GDM1 (cell line): ENCODE results near the gene PARPBP.
"Not testable (repeated sequence)": the region's sequence is repeated elsewhere in the genome, so short reads cannot be mapped to it uniquely, and the experiment has no call there.

Experiments
- DNase-seq: peaks from one replicate; lab custom pipeline; 2025; lab: John Stamatoyannopoulos, UW

The PARPBP gene

DNA sequence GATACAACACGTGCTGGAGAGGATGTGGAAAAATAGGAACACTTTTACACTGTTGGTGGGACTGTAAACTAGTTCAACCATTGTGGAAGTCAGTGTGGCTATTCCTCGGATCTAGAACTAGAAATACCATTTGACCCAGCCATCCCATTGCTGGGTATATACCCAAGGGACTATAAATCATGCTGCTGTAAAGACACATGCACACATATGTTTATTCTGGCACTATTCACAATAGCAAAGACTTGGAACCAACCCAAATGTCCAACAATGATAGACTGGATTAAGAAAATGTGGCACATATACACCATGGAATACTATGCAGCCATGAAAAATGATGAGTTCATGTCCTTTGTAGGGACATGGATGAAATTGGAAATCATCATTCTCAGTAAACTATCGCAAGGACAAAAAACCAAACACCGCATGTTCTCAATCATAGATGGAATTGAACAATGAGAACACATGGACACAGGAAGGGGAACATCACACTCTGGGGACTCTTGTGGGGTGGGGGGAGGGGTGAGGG is 27.1 kb downstream of the PARPBP start:
- not testable (repeated sequence) for DNase-seq

DNA sequence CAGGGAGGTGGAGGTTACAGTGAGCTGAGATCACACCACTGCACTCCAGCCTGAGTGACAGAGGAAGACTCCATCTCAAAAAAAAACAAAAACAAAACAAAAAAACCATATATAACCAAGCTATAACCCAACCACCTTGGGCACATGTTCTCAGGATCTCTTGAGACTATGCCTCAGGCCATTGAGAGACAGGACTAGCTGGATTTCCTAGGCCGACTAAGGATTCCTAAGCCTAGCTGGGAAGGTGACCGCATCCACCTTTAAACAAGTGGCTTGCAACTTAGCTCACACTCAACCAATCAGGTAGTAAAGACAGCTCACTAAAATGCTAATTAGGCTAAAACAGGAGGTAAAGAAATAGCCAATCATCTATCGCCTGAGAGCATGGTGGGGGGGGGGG is 35.2 kb downstream of the PARPBP start:
- DNase-seq: not testable (repeated sequence)

DNA sequence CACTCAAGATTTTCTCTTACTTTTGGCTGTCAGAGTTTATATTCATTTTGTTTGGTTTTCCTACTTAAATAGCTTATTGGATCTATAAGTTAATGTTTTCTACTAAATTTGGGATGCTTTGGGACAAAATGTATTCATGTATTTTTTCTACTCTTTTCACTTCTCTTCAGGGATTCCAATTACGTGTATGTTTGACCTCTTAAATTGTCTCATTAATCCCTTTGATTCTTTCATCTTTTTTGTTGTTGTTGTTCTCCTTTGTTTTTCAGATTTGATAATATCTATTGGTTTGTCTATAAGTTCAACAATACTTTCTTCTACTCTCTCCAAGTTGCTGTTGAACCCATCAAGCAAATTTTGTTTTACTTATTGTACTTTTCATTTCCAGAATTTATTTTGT is 43.4 kb downstream of the PARPBP start:
- DNase-seq: no peak

DNA sequence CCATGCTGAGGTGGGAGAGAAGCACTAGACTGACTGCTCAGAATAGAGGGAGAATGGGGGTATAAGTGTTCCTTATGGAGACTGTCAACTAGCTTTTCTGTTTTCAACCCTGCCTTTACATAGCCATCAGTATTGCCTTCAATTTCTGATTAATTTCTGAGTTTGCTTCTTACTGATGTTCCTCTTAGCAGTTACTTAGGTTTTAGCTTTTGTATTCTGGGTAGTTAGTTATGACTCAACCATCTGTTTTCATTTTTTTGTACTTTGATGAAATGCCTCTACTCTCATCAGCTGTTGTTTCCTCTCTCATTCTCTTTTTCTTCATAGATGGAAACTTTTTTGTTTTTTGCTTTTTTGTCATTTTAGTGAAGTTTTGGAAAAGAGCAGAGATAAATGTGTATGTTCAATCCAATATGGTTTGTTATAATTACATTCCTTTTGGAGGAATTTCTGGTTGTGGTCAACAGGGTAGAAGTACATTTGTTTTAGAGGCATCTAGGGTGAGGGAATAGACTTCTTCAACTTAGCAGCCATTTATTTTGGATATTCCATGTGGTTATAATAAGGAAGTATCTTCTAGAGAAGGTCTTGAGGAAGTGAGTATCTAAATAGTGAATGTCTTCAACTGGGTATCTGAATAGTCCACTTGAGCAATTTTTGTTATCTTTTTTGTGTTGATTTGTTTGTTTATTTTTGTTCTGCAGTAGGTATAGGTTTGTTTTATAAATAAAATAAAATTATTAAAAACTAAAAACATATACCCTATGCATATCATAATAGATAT is 48.0 kb downstream of the PARPBP start:
- DNase-seq: no peak

DNA sequence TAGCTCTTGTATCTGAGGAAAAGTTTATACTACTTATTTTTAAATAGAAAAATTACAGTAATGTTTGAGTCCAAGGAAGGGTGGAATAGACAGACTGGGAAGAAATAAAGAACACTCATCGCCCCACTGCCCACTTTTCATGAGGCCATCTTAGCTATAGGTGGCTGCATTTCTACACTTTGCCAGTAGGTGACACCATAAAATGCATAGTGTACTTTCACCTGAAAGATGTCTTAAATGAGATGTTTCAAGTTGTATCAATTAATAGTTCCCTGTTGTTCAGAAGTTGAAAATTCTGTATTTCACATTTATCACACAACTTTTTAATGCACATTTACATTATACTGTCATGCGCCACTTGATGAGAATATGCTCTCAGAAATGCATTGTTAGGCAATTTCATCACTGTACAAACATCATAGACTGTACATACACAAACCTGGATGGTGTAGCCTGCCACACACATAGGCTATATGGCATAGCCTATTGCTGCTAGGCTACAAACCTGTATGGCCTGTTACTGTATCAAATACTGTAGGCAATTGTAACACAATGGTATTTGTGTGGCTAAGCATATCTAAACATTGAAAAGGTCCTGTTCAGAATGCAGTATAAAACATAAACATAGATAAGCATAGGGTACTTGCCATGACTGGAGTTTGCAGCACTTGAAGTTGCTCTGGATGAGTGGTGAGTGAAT is 50.1 kb downstream of the PARPBP start:
- DNase-seq: peak; percentile 7

DNA sequence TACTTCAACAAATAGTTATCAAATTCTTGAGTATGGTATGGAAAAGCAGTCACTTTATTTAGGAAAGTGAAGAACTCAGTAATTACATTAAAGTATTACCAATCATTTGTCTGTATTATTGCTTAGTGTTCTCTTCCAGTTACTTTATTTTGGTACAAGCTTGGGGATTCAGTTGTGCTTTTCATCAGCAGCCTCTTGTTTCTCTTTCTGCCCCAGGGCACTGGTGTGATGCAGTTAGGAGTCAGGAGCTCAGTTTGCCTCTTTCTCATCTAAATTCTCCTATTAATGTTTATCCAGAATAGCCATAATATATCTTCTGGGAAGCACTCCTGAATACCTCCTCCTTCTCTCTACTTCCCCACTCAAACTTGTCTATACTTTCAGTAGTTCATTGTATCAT is 52.0 kb downstream of the PARPBP start:
- DNase-seq: no peak

DNA sequence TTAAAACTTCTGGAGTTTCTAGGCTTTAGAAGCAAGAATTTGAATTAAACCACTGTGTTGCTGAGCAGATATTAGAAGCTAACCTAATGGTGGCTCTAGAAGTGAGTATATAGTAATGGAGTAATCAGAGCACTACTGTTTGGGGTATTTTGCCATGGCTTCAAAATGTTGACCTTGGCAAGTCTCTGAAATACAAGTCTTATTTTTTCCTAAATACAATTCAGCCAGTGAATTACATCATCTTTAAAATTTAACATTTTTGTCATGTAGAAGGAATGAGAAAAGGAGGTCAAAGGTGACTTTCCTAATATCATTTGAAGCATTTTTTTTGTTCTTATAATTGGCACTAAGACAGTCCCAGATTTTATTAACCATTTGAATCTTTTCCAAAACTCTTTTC is 52.5 kb downstream of the PARPBP start:
- DNase-seq: no peak

DNA sequence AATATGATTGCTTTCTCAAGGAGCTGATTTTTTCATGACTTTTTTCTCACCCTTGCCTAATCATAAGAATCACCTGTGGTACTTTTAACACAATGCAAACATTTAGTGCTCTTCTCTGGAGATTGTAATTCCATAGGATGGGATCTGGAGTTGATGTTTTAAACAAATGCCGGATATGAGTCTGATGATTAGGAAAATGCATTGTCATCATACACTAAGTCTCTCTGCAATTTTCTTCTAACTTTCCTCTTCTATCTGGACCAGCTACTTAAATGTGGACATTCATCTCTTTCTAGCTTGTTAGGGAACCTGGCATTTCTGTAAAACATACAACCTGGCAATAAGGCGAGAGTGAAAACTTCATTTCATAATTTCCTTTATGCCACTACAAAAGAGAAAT is 54.1 kb downstream of the PARPBP start:
- no peak for DNase-seq

DNA sequence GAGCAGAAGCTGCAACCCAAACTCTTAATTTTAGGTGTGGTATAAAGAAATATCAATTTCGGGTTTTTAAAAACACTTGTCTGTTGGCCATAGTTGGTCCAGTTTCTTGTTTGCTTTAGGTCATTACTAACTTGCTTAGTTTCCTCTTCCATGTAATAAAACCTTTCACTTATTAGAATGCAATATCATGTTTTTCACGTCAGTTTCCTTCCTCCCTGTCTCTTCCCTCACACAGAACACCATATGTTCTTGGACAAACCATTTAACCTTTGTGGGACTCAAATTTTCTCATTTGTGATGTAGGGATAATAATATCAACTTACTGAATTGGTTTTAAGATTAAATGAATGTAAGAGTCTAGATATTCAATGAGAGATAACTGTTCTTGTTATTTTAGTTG is 54.8 kb downstream of the PARPBP start:
- DNase-seq: no peak

DNA sequence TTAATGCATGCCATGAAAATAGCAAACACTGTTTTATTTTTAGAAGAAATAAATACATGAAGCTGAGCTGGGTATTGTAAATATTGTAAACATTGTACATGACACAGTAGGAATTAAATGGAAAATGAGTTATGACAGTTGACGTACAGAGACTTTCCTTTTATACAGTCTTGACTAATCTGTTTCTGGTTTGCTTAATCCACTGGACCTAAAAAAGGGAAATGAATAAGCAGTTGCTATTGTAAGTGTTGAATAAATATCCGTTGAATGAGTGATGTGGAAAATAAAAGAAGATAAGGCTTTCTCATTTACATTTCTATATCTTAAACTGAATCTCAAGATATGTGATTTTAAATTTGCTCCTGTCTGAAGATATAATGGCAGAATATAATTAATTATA is 62.7 kb downstream of the PARPBP start:
- no peak for DNase-seq

DNA sequence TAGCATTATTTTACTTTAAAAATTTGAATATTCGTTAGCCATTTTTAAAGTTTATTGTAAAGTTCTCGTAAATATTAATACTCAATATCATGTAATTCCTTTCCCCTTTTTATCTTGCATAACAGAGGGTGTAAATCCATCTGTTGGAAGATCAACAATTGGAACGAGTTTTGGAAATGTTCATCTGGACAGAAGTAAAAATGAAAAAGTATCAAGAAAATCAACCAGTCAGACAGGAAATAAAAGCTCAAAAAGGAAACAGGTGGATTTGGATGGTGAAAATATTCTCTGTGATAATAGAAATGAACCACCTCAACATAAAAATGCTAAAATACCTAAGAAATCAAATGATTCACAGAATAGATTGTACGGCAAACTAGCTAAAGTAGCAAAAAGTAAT is 75.8 kb downstream of the PARPBP start:
- DNase-seq: no peak

DNA sequence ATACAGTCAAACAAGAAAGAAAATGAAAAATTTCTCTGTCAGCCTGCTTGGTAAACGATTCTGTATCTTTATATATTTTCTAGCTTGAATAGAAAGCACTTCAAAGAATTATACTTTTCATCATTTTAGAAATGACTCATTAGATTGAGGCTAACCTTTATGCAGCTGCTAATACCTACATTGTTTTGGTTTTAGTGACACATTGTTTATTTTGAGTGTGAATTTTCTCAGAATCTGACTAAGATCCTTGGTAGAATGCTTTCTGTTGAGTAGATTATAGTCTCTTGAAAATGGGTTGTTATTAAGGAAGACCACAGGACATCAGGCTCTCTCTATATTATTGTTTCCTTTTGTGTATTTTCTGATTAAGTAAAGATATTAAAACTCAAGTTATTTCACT is 77.8 kb downstream of the PARPBP start, which contains the start of gene PMCH:
TSS of gene PMCH (minus strand) at position 45 of the 400 bp plus-strand sequence. CDS start 63 bp downstream, outside the sequence.
- DNase-seq: no peak

DNA sequence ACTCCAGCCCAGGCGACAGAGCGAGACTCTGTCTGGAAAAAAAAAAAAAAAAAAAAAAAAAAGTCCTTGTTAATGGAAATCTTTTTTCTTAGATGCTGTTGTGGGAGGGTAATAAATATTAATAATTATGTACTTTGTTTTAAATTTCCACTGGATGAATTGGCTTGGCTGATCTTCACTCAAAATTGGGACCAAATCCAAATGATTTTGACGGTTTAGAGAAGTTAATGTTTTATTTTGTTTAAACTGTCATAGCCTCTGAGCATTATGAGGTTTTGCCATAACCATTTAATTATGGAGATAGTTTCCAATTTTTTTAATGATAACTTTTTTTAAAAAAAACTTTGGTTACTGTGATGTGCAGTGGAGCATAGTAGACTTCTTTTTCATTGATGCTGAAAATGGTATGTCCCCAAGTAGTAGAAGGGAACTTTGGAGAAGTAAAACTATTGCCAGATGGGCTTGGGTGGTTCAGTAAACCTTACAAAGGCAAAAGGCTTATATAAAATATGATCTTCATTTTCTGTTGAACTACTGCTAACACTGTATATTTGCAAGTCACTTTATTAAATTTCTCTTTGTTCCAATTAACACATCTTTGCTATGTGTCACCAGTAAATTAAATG is 81.6 kb downstream of the PARPBP start:
- DNase-seq: no peak

DNA sequence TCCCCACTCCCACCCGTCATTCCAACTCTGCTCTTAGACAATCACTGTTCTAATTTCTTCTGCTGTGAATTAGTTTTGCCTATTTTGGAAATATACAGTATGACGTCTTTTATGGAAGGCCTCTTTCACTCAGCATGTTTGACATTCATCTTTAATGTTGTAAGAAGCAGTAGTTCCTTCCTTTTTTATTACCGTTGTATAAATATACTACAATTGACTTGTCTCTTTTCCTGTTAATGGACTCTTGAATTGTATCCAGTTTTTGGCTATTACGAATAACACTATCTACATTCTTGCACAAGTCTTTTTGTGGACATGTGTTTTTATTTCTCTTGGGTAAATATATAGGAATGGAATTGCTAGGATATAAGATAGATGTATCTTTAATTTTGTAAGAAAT is 82.6 kb downstream of the PARPBP start:
- DNase-seq: no peak

DNA sequence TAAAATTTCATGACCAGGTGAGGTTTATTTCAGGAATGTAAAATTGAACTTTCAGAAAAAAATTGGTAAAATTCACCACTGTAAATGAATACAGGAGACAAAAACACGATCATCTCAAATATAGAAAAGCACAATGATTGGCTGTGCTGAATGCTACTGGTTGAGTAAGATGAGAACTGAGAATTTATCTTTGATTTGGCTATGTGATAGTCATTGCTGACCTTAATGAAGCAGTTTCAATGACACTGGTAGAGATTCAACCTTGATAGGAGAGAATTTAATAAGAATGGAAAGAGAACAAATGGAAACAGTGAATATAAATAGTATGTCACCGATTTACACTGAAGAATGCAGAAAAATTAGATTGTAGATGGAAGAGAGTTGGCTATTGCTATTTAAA is 84.0 kb downstream of the PARPBP start:
- no peak for DNase-seq

DNA sequence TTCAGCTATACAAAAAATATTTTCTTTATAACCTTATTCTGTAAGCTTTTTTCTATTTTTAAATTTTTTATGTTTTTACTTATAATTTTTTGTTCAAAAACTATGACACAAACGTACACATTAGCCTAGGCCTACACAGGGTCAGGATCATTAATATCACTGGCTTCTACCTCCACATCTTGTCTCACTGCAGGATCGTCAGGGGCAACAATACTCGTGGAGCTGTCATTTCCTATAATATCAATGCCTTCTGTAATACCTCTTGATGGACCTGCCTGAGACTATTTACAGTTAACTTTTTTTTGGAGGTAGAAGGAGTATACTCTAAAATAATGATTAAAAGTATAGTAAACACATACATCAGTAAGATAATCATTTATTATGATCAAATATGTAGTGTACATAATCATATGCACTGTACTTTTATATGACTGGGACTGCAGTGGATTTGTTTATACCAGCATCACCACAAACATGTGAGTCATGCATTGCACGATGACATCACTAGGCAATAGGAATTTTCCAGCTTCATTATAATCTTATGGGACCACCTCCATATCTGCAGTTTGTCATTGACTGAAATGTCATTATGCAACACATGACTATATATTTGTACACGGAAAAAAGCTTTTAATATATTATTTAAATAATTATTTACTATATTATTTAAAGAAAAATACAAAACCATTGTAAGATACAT is 96.2 kb downstream of the PARPBP start:
- DNase-seq: no peak

DNA sequence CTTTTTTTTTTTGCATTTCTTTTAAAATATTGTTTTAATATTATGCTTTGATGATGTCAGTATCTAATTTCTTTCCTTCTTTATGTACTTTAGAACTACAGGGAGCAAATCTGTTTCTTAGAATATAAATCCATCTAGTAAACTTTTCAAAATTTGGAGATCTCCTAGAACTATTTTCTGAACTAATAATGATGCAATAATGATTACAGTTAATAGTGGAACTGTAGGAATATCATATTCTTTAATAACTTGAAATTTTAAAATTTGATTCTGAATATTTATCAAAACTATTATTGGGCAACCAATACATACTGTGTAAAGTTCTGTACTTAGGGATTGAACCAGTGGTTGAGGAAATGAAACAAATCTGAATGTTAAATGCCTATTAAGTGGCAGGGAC is 100.8 kb downstream of the PARPBP start:
- no peak for DNase-seq

DNA sequence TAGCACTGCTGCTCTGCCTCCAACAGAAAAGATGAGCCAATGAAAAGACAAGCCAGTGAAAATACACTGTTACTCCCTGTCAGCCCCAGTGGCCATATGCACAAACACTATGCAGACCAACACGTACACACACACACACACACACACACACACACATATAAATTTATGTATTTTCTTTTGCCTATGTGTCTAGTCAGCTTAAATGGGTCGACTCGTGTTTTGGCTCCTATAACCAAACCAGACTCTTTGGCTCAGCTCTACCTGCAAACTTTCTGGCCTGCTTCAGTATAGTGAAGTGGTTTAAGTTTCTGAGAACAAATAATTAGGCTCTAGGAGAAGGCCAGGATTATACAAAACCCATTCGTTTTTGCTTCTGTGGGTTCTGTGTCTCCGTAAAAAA is 108.0 kb downstream of the PARPBP start:
- DNase-seq: no peak

DNA sequence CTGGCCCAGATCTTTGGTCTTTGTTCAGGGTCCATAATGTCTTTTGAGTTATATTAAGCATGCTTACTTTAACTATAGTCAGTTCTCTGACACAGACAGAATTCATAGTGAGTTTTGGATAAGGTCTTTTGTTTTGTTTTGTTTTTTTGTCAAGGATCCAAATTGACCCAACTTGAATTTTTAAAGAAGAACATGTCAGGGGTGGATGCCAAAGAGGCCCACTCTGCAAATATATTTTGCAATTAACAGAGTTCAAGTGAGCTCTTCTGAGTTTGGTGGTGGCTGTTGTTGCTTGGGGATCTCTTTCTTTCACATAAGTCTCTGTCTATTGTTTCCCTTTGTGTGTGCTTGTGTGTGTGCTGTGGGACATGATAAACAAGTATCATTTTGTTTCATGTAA is 112.1 kb downstream of the PARPBP start:
- no peak for DNase-seq

DNA sequence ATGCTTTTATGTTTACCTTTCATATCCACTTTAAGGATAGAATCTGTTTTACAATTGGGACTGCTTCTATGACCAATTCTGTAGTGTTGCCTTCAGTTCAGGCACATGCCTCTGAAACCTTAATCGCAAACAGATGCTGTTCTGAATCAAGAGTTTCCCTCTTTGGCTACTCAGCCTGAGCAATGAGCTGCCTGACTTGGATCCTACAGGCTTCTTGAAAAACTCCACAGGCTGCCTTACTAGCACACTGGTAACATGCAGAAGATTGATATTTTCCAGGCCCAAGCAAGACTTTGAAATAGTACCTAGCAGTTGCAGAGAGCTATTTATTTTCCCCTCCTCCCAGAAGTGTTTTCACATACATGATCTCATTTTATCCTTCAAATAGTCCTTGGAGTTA is 112.5 kb downstream of the PARPBP start:
- DNase-seq: no peak

DNA sequence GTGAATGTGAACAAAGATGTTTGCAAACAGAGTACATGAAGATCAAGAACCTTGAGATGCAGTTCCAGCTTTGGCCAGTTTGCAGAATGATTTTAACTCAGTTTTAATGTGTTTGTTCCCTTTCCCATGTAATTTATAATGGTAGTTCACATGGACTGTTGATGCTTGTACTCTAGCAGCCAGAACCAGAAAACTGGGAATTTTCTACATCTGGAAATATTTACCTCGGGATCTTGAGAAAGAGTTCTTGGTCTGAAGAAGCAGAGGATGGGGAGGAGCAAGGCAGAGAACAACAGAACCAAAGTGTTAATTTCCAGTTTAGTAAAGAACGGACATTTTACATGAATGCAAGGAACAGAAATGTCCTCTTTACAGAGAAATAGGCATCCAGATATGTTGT is 114.6 kb downstream of the PARPBP start:
- DNase-seq: no peak

DNA sequence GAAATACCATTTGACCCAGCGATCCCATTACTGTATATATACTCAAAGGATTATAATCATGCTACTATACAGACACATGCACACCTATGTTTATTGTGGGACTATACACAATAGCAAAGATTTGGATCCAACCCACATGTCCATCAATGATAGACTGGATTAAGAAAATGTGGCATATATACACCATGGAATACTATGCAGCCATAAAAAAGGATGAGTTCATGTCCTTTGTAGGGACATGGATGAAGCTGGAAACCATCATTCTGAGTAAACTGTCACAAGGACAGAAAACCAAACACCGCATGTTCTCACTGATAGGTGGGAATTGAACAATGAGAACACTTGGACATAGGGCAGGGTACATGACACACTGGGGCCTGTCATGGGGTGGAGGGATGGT is 120.9 kb downstream of the PARPBP start:
- not testable (repeated sequence) for DNase-seq
